Bone marrow (tissue), 2 donors: ENCODE data around the gene ERGIC1.
"Not testable (repeated sequence)": the region's sequence is repeated elsewhere in the genome, so short reads cannot be mapped to it uniquely, and the experiment has no call there.

Experiments used
- DNase-seq, 2 donors: peaks; one replicate each; lab custom pipeline; 2025; lab: John Stamatoyannopoulos, UW

Gene ERGIC1, protein sequence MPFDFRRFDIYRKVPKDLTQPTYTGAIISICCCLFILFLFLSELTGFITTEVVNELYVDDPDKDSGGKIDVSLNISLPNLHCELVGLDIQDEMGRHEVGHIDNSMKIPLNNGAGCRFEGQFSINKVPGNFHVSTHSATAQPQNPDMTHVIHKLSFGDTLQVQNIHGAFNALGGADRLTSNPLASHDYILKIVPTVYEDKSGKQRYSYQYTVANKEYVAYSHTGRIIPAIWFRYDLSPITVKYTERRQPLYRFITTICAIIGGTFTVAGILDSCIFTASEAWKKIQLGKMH

DNA sequence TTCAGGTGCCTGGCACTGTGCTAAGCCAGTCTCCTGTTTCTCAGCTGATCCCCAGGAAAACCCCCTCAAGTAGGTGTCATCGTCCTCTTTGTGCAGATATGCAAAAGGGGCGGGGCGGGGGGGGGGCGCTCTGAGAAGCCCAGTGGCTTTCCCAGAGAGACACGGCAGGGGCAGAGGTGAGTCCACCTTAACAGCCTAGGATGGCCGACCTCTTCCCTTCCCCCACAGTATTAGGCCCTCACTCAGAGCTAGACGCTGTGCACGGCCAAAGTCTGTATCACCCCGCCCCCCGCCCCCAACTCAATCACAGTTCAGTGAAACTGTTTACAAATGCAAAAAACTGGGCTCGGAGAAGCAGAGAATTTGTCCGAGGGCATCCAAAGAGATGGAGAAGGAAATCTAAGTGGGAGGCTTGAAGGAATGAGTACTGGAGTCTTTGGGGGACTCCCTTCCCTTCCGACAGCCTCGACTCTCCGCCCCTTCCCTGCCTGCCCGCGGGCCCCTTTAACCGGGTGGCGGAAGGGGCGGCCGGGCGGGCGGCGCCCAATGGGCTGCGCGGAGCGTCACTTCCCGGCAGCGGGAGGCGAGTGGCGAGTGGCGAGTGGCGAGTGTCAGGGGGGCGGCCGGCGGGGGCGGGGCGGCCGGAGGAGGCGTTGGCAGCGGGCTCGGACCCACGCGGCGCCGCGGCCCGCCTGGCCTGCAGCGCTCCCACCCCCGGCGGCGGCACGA, at the start of gene ERGIC1:
Gene ERGIC1, plus strand, starts transcription at position 566 of the 729 bp plus-strand sequence. Its CDS starts 163 bp downstream, at position 729.
- peak; percentile 22 to 60 for DNase-seq

DNA sequence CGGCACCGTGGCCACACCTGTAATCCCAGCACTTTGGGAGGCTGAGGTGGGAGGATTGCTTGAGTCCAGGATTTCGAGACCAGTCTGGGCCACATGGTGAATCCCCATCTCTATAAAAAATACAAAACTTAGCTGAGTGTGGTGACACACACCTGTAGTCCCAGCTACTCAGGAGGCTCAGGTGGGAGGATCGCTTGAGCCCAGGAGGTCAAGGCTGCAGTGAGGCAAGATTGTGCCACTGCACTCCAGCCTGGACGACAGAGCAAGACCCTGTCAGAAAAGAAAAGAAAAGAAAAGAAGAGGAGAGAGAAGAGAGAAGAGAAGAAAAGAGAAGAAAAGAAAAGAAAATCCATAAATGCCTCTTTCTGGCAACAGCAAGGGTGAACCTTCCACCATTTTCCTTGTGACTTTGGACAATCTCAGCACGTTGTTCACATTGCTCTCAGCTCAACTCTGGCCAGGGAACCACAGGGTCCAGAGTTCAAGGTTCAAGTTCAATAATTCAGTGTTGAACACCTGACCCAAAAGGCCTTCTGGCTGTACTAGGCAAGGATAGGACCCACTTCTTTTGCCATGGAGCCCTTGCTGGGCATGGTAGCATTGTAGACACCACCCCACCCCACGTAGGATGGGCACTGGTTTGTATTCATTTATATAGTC, 48.5 kb upstream of the ERGIC1 start:
- no peak for DNase-seq

DNA sequence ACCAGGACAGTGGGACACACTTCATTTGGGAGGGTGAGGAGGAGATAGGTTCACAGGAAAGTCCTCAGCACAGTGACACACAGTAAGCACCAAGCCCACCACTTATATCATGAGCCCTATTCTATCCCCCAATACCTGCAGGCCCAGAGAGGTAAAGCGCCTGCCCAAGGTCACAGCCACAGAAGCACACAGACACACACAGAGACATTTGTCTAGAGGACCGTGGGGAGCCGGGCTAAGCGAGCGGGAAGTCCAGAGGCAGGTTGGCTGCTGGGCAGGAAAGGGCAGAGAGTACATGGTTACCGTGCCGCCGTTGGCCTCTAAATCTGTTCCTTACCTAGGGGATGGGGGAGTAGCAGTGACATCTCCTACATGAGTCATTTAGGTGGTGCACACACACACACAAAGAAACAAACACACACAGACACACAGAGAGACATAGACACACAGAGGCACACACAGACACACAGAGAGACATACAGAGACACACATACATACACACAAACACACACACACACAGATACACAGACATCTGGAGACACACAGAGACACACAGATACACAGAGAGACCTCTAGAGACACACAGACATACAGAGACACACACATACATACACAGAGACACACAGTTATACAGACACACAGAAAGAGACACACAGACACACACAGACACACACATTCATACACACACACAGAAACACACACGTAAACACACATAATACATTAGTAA, 47.2 kb upstream of the ERGIC1 start:
- DNase-seq, result no peak

DNA sequence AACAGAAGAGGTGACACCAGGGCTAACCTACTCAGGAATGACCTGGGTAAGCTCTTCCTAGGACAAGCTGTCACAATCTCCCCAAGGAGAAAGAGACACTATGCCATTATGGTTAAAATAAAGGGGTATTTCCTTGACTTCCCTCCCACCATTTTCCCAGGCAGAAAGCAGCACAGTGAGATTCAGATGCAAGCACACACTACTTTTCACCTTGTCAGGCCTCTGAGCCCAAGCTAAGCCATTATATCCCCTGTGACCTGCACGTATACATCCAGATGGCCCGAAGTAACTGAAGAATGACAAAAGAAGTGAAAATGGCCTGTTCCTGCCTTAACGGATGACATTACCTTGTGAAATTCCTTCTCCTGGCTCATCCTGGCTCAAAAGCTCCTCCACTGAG, 46.5 kb upstream of the ERGIC1 start:
- not testable (repeated sequence) for DNase-seq

DNA sequence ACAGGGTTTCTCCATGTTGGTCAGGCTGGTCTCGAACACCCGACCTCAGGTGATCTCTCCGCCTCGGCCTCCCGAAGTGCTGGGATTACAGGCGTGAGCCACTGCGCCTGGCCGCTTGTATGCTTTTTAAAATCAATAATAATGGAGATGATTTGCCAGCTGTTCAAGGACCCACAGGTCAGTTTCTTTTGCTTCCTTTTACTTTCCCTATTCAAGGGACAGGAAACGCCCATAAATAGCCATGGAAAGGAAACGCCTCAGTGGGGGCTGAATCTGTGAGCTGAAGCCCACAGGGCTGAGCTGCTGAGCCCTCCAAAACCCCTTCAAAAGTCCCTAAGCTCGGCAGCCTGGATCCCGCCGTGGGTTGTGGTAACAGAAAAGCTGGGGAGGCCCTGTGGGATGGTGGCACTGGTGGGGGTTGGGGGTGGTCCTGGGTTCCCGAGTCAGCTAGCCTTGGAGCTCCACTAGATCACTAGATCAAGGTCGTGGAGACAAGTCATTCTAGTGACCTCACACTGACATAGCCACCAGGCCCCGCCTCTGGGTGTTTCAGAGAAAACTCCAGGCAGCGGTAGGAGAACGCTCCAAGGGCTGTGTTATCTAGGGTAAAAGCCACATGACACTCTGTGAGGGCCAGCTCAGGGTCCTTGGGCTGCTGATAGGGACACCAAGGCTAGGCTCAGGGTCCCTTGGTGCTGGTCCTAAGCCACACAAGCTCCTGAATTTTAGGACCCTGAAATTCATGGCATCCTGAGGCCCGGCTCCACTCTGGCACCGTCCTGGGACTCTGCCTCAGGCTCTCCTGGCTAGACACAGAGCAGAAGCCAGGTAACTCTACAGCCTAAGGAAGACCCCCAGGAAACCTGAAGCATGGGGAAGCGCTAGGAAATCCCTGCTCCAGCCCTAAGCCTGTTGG, 45.0 kb upstream of the ERGIC1 start:
- DNase-seq, result no peak

DNA sequence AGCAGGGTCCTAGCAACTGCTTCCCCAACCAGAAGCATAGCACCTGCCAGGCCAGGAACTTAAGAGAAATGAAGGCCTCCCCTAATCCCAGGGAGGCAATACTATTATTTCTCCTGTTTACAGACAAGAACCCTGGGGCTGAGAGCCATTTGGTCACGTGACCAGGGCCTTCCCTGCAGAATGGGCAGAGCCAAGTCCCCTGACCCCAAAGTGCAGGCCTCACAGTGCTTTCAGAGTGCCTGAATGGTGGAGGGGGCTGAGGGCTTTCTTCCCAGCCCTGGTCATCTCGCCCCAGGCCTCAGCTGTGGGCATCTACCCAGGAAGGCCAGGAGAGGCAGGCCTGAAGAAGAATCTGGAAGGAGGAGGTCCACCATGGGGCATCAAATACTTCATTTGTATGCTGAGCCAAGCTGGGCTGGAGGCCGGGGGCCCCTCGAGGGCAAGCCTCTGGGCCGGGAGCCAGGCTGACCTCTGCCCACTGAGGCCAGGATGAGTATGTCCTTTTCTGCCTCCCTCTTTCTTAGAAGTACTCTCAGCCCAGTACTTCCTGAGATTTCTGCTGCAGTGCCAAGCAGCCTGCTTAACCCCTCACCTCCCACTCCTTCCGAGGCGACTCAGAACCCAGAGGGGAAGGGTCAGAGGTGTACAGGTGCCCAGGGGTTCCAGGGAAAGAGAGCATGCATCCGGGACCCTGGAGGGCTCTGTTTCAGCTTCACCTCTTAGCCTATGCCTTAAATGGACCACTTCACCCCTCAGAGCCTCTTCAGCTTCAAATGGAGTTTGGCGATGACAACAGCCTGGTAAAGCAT, 44.2 kb upstream of the ERGIC1 start:
- no peak for DNase-seq

DNA sequence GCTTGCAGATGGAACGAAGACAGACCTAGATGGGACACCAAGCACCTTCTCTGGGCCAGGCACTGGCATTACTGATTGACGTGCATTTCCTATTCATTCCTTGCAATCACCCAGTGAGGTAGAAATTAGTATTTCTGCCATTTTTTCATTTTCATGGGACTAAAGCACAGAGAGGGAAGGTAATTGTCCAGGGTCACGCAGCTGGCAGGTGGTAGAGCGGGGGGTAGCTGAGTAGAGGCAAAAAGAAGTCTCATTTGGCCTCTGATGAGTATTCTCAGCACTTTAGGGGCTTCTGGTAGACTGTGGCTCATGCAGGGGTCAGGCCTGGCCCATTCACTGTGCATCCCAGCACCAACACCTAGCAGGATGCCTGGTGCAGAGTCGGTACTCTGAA, 43.6 kb upstream of the ERGIC1 start:
- DNase-seq, result no peak

DNA sequence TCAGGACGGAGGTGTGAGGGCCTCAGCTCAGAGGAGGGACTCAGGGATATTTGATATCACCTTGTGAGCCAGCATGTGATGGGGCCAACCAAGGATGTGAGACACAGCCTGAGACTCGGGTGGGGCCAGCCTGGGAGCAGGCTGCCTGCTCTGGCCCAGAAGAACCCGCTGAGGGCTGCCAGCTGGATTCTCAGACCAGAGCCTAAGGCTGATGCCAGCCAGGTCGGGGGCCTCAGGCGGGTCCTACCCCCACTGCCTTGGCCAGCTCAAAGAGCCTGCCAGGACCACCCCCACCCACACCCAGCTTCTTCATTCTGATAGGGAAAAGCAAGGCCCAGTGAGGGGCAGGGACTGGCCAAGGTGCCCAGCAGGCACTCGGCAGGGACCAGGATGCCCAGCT, 42.8 kb upstream of the ERGIC1 start:
- DNase-seq, result no peak

DNA sequence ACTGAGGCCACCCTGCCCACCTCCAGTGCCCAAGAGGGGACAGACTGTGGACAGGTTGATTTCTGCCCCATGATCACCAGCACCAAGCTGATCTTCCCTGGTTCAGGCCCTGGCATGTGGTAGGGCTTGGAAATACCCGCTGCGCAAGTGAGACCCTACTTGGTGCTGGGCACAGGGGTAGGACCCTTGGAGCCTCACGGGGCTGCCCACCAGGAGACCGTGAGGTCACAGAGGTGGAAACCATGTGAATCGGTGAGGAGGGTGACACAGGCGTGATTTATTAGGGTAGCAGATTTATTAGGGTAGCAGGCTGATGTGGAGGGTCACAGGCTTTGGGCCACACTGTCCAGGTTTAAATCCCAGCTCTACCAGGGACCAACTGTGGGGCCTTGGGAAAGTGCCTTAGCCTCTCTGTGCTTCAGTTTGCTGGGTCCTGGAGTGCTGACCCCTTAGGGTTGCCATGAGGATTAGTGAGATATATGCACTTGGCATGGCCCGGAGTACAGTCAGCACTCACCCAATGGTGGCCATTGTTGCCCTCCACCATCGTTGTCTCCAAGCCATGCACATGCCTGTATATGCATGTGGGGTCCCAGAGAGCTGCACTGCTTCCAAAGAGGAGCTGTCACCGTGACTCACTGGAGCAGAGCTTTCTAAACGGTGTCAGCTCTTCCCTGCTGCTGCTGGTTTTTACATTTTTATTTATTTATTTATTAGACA, 42.2 kb upstream of the ERGIC1 start:
- DNase-seq, result no peak

DNA sequence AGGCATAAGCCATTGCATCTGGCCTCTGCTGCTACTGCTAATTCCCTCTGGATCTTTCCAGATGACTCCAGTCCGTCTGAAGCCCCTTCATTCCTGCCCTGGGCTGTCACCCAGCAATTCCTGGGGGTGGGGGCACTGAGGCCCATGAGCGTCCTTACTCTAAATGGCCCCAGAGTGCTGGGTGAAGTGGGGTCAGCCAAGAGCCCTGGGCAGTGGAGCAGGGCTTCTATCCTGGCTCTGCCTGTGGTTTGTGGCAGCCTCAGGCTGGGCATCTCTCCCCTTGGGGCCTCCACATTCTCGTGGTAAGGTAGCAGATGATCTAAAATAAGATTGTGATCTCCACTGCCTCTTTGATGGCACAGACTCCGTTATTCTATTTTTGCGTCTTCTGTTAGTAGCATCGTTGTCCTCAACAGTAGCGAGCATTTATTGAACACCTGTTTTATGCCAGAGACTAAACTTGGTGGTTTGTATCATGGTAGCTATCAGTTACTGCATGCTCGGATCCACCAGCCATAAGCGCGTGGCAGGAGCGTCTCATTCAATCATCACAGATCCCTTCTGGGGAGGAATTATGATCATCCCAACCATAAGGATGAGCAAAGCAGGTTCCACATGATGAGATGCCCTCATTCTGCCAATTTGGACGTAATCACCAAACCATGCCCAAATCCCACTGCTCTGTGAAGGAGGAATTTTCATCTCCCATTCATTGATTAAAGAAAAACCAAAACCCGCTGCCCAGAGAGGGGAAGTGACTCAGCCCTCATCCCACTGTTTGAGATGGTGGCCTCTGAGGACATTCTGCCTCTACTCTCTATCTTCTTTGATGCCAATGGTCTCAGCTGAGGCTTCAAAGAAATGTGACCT, 41.1 kb upstream of the ERGIC1 start:
- no peak for DNase-seq

DNA sequence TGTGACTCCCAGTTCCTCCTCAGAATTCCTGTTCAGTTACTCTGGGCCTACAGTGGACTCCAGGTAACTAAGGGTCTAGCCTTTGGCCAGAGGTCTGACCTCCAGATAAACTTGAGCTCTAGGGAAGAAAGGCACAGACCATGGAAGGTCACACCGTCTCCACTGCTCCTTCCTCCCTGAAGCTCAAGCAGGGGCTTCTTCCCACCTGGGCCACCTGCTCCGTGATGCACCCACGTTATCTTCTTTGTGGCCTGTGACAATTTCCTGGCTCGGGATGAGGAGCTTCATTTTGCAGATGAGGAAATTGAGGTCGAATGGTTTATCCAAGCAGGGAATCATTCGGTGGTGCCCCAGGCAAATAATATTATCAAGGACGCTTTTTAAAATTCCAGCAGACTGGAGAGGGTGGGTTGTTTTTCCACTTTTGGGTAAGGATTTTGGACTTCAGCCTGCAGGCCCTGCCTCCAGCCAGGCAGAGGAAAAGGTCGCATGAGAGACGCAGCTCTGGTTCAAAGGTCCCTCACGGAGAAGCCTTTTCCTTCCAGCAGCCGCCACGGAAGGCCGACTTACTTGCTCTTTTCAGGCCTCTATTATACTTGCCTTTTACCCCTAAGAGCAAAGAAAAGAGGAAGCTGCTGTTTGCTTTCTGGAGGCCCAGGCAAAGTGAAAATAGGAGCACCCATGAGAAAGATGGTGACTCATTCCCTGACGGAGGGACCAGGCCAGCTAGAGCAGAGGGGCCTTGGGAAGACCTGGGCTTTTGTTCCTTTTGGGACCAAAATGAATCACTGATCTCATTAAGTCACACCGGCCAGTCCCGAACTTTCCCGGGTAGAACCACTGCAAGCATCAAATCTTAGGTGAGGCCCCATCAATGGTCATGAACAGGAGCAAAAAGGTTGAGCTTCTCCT, 40.2 kb upstream of the ERGIC1 start:
- peak in 1 of 2 donors; percentile 75 for DNase-seq

DNA sequence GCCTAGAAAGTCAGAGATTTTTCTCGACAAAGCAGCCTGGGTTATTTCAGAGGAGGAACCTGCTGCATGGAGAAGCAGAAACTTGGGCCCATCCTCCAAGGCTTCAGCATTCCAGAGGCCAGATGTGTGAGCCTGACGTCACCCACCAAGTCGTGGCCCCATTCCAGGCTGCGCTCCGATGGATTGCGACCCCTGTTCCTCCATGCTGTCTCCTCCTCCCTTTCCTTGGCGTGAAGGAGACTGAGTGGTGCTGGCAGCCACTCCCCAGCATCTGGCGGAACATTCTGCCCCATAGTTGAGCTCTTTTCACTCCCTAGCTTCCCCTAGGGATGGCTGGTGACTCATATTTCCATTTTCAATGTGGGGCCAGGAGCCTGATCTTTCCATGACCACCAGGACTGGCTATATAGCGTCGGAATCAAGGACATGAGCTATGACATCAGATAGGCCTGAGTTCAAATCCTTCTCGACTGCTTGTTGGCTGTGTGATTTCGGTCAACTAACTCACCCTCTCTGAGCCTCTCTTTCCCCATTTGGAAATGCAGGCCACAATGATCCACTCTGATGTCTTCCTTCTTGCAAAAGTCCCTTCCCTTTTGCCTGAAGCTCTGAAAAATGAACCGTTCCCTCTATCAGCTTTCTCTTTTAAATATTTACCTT, 38.6 kb upstream of the ERGIC1 start:
- no peak for DNase-seq

DNA sequence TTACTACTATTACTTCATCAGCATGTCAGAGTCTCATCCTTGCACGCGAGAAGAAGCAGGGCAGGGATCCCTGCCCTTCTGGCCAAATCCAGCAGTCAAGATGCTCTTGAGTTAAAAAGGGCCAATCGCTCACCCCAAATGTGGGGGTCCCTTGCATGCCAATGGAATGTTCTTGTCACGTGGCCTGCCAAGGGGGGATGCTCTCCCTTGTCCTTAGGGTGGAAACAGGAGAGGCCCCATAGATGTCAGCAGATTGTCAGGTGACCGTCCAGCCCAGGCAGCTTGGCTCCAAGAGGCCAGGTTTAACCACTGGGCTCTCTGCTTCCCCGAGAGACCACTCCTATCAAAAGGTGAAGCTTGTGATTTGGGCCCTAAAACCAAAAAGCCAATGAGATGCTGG, 37.7 kb upstream of the ERGIC1 start:
- no peak for DNase-seq

DNA sequence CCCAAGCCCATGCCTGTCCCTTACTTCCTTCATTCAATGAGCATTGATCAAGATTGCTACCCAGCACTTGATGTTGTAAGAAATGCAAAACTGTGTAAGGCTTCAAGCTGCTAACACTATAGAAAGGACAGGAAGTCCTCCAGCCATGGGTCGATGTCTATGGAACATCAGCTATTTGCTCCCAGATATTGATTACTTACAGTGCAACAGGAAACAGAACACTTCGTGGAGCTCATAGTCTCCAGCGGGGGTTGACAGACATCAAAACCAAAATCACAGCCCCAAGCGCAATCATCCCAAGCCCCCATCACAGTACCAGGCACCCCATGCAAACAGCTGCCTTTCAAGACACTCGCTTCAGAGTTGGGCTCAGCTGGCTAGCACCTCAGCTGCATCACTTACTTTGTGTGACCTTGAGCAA, 36.3 kb upstream of the ERGIC1 start:
- DNase-seq, result no peak

DNA sequence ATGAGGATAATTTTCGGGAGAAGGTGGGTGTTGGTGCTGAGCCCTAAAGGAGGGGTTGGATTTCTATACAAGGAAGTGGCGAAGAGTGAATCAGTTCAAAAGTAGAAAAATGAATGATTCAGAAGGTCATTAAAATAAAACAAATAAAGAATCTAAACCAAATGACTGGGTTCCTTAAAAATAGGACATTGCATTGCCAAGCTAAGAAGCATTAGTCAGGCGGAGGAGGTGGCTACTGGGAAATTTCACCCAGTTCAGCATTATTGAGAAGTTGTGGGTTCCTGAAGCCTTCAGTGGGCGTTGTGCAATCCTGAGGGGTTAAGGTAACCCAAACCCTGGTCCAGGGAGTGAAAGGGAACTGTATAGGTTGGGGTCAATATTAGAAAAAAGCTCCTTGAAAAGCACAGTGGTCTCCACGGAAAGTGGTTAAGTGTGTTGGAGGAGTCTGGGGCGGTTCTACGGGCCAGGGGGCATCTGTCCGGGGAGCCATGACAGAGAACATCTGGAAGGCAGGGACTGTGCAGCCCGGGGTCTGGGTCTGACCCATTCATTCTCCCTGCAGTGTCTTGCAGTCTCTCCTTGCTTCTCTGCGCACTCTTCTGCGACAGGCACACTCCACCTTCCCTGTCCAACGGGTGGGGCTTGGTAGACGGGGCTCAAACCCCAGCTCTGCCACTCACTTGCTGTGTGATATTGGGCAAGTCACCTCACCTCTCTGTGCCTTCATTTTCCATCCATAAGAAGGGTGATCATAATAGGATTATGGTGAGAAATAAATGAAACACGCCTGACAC, 35.4 kb upstream of the ERGIC1 start:
- peak; percentile 27 to 72 for DNase-seq

DNA sequence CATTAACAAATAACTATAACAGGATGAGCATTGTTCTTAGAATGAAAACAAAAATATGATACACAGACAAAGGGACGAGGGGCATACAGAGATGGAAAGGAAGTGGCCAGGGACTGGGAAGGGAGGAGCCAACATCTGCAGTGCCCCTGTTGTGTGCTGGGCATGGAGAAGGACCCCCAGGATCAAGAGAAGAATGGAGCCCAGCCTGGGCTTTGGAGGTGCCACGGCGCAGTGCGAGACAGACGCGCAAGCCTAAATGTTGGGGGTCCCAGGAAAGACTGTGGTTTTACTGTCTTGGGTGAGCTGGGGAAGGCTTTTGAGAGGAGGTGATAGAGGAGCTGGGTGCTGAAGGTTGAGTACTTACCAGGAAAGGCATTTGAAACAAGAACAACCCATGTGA, 34.6 kb upstream of the ERGIC1 start:
- DNase-seq, result no peak
